Right renal pelvis (tissue), 4 donors: ENCODE measurements around the gene TAF10. TPM values are rescaled to one million over a fixed set of nuclear protein-coding genes. Genes with fewer than 3 reads are reported as not detected.

Source experiments
- DNase-seq, 4 donors: peaks; one replicate each; pipeline ENCODE4 v3.0.0-alpha.2; 2013; ENCODE audit warnings: low read depth in 4 of 4, low spot score in 3 of 4, missing footprints in 1 of 4
- polyA plus RNA-seq, 4 donors: library from polyadenylated mRNA; unstranded; fragments of 120-200 nt; gene quantifications; one replicate each; pipeline ENCODE4 v1.2.1, GENCODE V29; 2013; ENCODE audit not compliant: insufficient read length in 4 of 4

The TAF10 gene
- polyA plus RNA-seq, 4 donors: 80.5 to 97.0 (median 87.3) TPM

DNA sequence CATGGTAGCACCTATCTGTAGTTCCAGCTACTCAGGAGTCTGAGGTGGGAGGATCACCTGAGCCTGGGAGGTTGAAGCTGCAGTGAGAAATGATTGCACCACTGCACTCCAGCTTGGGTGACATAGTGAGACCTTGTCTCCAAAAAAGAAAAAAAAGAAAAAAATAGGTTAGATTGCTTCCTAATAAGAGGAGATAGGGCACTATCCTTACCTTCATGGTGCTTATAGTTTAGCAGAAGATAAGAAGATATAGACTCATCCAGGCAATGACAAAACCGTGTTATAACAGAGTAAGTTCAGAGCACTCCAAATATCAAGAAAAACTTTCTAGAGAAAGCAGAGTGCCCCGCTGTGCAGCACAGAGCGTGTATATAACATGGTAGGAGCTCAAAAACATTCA, 50.7 kb downstream of the TAF10 start:
- DNase-seq: no peak

Other genes with a start within 250 kb of the TAF10 start
- gene SMPD1, start 221.7 kb downstream of the TAF10 start, polyA plus RNA-seq: 10 to 100 TPM; 33.0 to 38.7 (median 34.7) TPM
- gene APBB1, start 193.1 kb downstream of the TAF10 start, polyA plus RNA-seq: 10 to 100 TPM; 52.2 to 64.6 (median 54.0) TPM
- gene HPX, start 171.2 kb downstream of the TAF10 start, polyA plus RNA-seq: 1 to 10 TPM; 2.2 to 4.2 (median 2.7) TPM
- 10 to 100 TPM; 18.6 to 22.5 (median 20.0) TPM for gene TRIM3, start 138.3 kb downstream of the TAF10 start, polyA plus RNA-seq
- gene ARFIP2, start 130.9 kb downstream of the TAF10 start, polyA plus RNA-seq: 10 to 100 TPM; 63.9 to 71.0 (median 68.1) TPM
- 10 to 100 TPM; 39.0 to 43.1 (median 41.2) TPM for gene TIMM10B, start 130.7 kb downstream of the TAF10 start, polyA plus RNA-seq
- gene DNHD1, start 114.9 kb downstream of the TAF10 start, polyA plus RNA-seq: 1 to 10 TPM; 5.8 to 9.7 (median 7.5) TPM
- 10 to 100 TPM; 22.4 to 25.4 (median 23.9) TPM for gene RRP8, start 8.6 kb downstream of the TAF10 start, polyA plus RNA-seq
- 100 to 1,000 TPM; 153 to 162 (median 160) TPM for gene ILK, start 8.4 kb downstream of the TAF10 start, polyA plus RNA-seq
- gene TPP1, start 7.2 kb upstream of the TAF10 start, polyA plus RNA-seq: 100 to 1,000 TPM; 123 to 144 (median 129) TPM
- gene DCHS1, start 43.6 kb upstream of the TAF10 start, polyA plus RNA-seq: 10 to 100 TPM; 33.1 to 39.1 (median 33.5) TPM
- 10 to 100 TPM; 71.2 to 82.0 (median 73.2) TPM for gene MRPL17, start 71.1 kb upstream of the TAF10 start, polyA plus RNA-seq
- under 1 TPM in 3 of 4 donors, not detected in 1; 0.08 to 0.11 (median 0.09) TPM for gene OR2AG2, start 159.8 kb upstream of the TAF10 start, polyA plus RNA-seq
- under 1 TPM in 1 of 4 donors, not detected in 3; 0.06 TPM for gene OR2AG1, start 170.8 kb upstream of the TAF10 start, polyA plus RNA-seq
- gene OR6A2, start 187.5 kb upstream of the TAF10 start, polyA plus RNA-seq: under 1 TPM in 2 of 4 donors, not detected in 2; 0.01 to 0.04 TPM
- not detected for gene OR10A5, start 233.5 kb upstream of the TAF10 start, polyA plus RNA-seq